Endothelial cell of umbilical vein (primary cell): Measurements from ENCODE around the gene DLGAP1.

Experiments used
- CTCF ChIP-seq, 2 donors: IDR thresholded peaks; 1 replicate in 1 of 2; 2 replicates in 1 of 2; pipeline ENCODE4 v1.5.1; 2011; ENCODE audit warnings: low read length in 2 of 2, mild to moderate bottlenecking in 2 of 2, moderate library complexity in 2 of 2, control low read depth in 1 of 2, inconsistent platforms in 1 of 2, low read depth in 1 of 2; ENCODE audit not compliant: insufficient read depth in 1 of 2; ENCODE audit errors: extremely low read depth in 1 of 2
- EZH2 ChIP-seq: IDR thresholded peaks from 2 replicates; pipeline ENCODE4 v1.6.1; 2012; ENCODE audit warnings: borderline replicate concordance, low read depth, mild to moderate bottlenecking, moderate library complexity, low read length, inconsistent platforms; ENCODE audit not compliant: severe bottlenecking
- FOS ChIP-seq: IDR thresholded peaks from 2 replicates; pipeline ENCODE4 v1.6.1; 2011; ENCODE audit warnings: mild to moderate bottlenecking, low read length, moderate library complexity, borderline replicate concordance; ENCODE audit not compliant: insufficient read depth
- GATA2 ChIP-seq: IDR thresholded peaks from 2 replicates; pipeline ENCODE4 v1.7.0; 2011; ENCODE audit warnings: low read depth, mild to moderate bottlenecking, moderate library complexity, mixed read lengths, low read length; ENCODE audit not compliant: insufficient read length, insufficient read depth
- MAX ChIP-seq: IDR thresholded peaks from 2 replicates; pipeline ENCODE4 v1.6.1; 2011; ENCODE audit not compliant: insufficient read depth, insufficient read length
- POLR2A ChIP-seq: IDR thresholded peaks from 2 replicates; pipeline ENCODE4 v1.6.1; 2012; ENCODE audit warnings: low read depth, mild to moderate bottlenecking, control low read depth, low read length
- POLR2AphosphoS5 ChIP-seq: IDR thresholded peaks from 2 replicates; pipeline ENCODE4 v1.6.1; 2012; ENCODE audit warnings: low read depth, mild to moderate bottlenecking, control low read depth, low read length, moderate library complexity; ENCODE audit not compliant: insufficient read depth

- no peak for TF ChIP-seq CTCF (IDR thresholded peaks at IDR 0.05; ENCODE audit: extremely low read depth in 1 of 2, insufficient read depth in 1 of 2, low read depth in 1 of 2, low read length in 2 of 2)
- no peak for TF ChIP-seq POLR2A
- no peak for TF ChIP-seq POLR2AphosphoS5
- no peak for TF ChIP-seq EZH2
- no peak for TF ChIP-seq FOS
- no peak for TF ChIP-seq MAX
- TF ChIP-seq GATA2: no peak
Measured at GRCh38 chr18:3872641-3873040, 582.5 kb downstream of the DLGAP1 start.
